ENCODE measurements around the gene CADPS.
"Not testable (repeated sequence)": the region's sequence is repeated elsewhere in the genome, so short reads cannot be mapped to it uniquely, and the experiment has no call there.

Gene CADPS

GRCh38 chr3:62592408-62592807, 282.8 kb downstream of the CADPS start:
- DNase-seq (ENCODE audit: low spot score), result no peak

- DNase-seq (ENCODE audit: low spot score), result no peak
Measured at GRCh38 chr3:62589078-62589477, 286.1 kb downstream of the CADPS start.

- no peak for DNase-seq (ENCODE audit: low spot score)
Measured at GRCh38 chr3:62587579-62588031, 287.6 kb downstream of the CADPS start.

- no peak for DNase-seq (ENCODE audit: low spot score)
Measured at GRCh38 chr3:62587169-62587568, 288.0 kb downstream of the CADPS start.

GRCh38 chr3:62586356-62586755, 288.9 kb downstream of the CADPS start:
- no peak for DNase-seq (ENCODE audit: low spot score)

GRCh38 chr3:62585861-62586260, 289.4 kb downstream of the CADPS start:
- no peak for DNase-seq (ENCODE audit: low spot score)

- no peak for DNase-seq (ENCODE audit: low spot score)
Measured at GRCh38 chr3:62584636-62585035, 290.6 kb downstream of the CADPS start.

- DNase-seq (ENCODE audit: low spot score), result no peak
Measured at GRCh38 chr3:62582495-62583172, 292.6 kb downstream of the CADPS start.

- not testable (repeated sequence) for DNase-seq (ENCODE audit: low spot score)
Measured at GRCh38 chr3:62580485-62580884, 294.7 kb downstream of the CADPS start.

- DNase-seq (ENCODE audit: low spot score), result no peak
Measured at GRCh38 chr3:62577153-62577552, 298.1 kb downstream of the CADPS start.

GRCh38 chr3:62574266-62574898, 300.8 kb downstream of the CADPS start:
- no peak for DNase-seq (ENCODE audit: low spot score)

- no peak for DNase-seq (ENCODE audit: low spot score)
Measured at GRCh38 chr3:62571916-62572315, 303.3 kb downstream of the CADPS start.

- DNase-seq (ENCODE audit: low spot score), result no peak
Measured at GRCh38 chr3:62570888-62571287, 304.3 kb downstream of the CADPS start.

- DNase-seq (ENCODE audit: low spot score), result no peak
Measured at GRCh38 chr3:62569609-62570008, 305.6 kb downstream of the CADPS start.

GRCh38 chr3:62567097-62568021, 307.9 kb downstream of the CADPS start:
- DNase-seq (ENCODE audit: low spot score), result no peak

- DNase-seq (ENCODE audit: low spot score), result no peak
Measured at GRCh38 chr3:62566022-62566557, 309.1 kb downstream of the CADPS start.

- no peak for DNase-seq (ENCODE audit: low spot score)
Measured at GRCh38 chr3:62562596-62562995, 312.6 kb downstream of the CADPS start.

- no peak for DNase-seq (ENCODE audit: low spot score)
Measured at GRCh38 chr3:62562017-62562416, 313.2 kb downstream of the CADPS start.

- no peak for DNase-seq (ENCODE audit: low spot score)
Measured at GRCh38 chr3:62559831-62560445, 315.3 kb downstream of the CADPS start.

- DNase-seq (ENCODE audit: low spot score), result peak; percentile 55
Measured at GRCh38 chr3:62558549-62559112, 316.6 kb downstream of the CADPS start.

GRCh38 chr3:62557983-62558382, 317.2 kb downstream of the CADPS start:
- no peak for DNase-seq (ENCODE audit: low spot score)

- DNase-seq (ENCODE audit: low spot score), result no peak
Measured at GRCh38 chr3:62557450-62557849, 317.8 kb downstream of the CADPS start.

Data from D341Med (cell line).